ENCODE data around the gene PSMA6. TPM values are rescaled to one million over a fixed set of nuclear protein-coding genes. Genes with fewer than 3 reads are reported as not detected.

Gene PSMA6
- total and polyA plus RNA-seq, 2 of the 13 experiments (the other 11 are each of a cell fraction or from before 2014, with no cell fraction given) = 525 to 1,109 TPM

DNA sequence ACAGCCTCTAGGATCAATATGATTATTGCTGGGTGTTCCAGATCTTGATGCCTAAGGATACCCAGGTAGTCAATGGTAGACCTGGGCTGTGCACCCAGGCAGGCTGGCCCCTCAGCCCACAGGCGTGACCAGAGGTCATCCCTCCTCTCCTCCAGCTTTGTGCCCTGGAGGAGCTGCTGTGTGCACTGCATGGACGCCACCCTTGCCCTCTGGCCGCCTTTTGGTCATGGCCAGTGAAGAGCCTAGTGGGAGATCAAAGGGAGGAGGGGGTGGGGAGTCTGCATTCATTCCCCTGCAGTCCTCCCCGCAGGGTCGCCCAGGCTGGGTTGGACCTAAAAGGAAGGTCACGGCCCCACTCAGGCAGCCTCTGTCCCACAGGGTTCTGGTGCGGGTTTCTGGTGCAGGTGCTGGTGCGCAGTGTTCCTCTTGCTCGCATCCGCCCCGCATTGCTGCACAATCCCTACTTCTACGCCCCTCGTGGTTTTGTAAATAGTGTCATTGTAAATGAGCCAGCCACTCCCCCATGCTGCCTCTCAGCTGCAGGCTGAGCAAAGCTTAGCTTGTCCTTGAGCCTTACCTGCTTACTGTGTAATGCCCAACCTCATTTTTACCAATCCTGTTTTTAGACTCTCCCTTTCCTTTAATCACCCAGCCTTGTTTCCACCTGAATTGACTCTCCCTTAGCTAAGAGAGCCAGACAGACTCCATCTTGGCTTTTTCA is 55.3 kb downstream of the PSMA6 start (continued):
- TF ChIP-seq GTF3A (CRISPR knock-in tag; conservative IDR thresholded peaks at IDR 0.05) = peak; percentile 97
- no peak; the same call in 1 of the 2 replicates for TF ChIP-seq ZBTB10 (CRISPR knock-in tag; IDR thresholded peaks at IDR 0.05; ENCODE audit: borderline replicate concordance)
- peak; percentile 68; the same call in 1 of the 2 replicates for TF ChIP-seq ONECUT2 (CRISPR knock-in tag; IDR thresholded peaks at IDR 0.05)
- TF ChIP-seq, protein P1, sequence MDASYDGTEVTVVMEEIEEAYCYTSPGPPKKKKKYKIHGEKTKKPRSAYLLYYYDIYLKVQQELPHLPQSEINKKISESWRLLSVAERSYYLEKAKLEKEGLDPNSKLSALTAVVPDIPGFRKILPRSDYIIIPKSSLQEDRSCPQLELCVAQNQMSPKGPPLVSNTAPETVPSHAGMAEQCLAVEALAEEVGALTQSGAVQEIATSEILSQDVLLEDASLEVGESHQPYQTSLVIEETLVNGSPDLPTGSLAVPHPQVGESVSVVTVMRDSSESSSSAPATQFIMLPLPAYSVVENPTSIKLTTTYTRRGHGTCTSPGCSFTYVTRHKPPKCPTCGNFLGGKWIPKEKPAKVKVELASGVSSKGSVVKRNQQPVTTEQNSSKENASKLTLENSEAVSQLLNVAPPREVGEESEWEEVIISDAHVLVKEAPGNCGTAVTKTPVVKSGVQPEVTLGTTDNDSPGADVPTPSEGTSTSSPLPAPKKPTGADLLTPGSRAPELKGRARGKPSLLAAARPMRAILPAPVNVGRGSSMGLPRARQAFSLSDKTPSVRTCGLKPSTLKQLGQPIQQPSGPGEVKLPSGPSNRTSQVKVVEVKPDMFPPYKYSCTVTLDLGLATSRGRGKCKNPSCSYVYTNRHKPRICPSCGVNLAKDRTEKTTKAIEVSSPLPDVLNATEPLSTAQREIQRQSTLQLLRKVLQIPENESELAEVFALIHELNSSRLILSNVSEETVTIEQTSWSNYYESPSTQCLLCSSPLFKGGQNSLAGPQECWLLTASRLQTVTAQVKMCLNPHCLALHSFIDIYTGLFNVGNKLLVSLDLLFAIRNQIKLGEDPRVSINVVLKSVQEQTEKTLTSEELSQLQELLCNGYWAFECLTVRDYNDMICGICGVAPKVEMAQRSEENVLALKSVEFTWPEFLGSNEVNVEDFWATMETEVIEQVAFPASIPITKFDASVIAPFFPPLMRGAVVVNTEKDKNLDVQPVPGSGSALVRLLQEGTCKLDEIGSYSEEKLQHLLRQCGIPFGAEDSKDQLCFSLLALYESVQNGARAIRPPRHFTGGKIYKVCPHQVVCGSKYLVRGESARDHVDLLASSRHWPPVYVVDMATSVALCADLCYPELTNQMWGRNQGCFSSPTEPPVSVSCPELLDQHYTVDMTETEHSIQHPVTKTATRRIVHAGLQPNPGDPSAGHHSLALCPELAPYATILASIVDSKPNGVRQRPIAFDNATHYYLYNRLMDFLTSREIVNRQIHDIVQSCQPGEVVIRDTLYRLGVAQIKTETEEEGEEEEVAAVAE (CRISPR knock-in tag; IDR thresholded peaks at IDR 0.05; ENCODE audit: borderline replicate concordance) = peak; percentile 19; the same call in 1 of the 2 replicates
- peak; percentile 87; the same call in 1 of the 2 replicates for TF ChIP-seq HINFP (CRISPR knock-in tag; IDR thresholded peaks at IDR 0.05; ENCODE audit: low read depth)
- TF ChIP-seq GLMP (CRISPR knock-in tag; IDR thresholded peaks at IDR 0.05; ENCODE audit: borderline replicate concordance) = no peak; the same call in 1 of the 2 replicates
- TF ChIP-seq HIVEP1 (CRISPR knock-in tag; IDR thresholded peaks at IDR 0.05) = peak; percentile 98
- TF ChIP-seq RCOR2 (CRISPR knock-in tag; IDR thresholded peaks at IDR 0.05) = peak; percentile 90
- peak; percentile 67; the same call in 1 of the 2 replicates for TF ChIP-seq RFX5 (IDR thresholded peaks at IDR 0.05; ENCODE audit: low read depth, low read length)
- TF ChIP-seq ZNF552 (CRISPR knock-in tag; IDR thresholded peaks at IDR 0.05; ENCODE audit: borderline replicate concordance) = peak; percentile 100
- peak; percentile 80; the same call in 2 of the 3 replicates for TF ChIP-seq MXI1 (IDR thresholded peaks at IDR 0.05; ENCODE audit: borderline replicate concordance, low read depth, low read length)
- TF ChIP-seq, protein P2, sequence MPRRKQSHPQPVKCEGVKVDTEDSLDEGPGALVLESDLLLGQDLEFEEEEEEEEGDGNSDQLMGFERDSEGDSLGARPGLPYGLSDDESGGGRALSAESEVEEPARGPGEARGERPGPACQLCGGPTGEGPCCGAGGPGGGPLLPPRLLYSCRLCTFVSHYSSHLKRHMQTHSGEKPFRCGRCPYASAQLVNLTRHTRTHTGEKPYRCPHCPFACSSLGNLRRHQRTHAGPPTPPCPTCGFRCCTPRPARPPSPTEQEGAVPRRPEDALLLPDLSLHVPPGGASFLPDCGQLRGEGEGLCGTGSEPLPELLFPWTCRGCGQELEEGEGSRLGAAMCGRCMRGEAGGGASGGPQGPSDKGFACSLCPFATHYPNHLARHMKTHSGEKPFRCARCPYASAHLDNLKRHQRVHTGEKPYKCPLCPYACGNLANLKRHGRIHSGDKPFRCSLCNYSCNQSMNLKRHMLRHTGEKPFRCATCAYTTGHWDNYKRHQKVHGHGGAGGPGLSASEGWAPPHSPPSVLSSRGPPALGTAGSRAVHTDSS (CRISPR knock-in tag; conservative IDR thresholded peaks at IDR 0.05) = no peak
- peak; percentile 97 for TF ChIP-seq SMYD3 (CRISPR knock-in tag; IDR thresholded peaks at IDR 0.05)
- peak; percentile 97 for TF ChIP-seq ZNF563 (CRISPR knock-in tag; IDR thresholded peaks at IDR 0.05)
- TF ChIP-seq TSC22D2 (CRISPR knock-in tag; IDR thresholded peaks at IDR 0.05; ENCODE audit: borderline replicate concordance) = peak; percentile 22; the same call in 1 of the 2 replicates
- TF ChIP-seq SP140L (CRISPR knock-in tag; IDR thresholded peaks at IDR 0.05; ENCODE audit: borderline replicate concordance) = peak; percentile 70; the same call in 1 of the 2 replicates
- TF ChIP-seq ZNF333 (CRISPR knock-in tag; IDR thresholded peaks at IDR 0.05; ENCODE audit: borderline replicate concordance) = peak; percentile 98
